ENCODE data around the gene ANKRD53.

The ANKRD53 gene

GRCh38 chr2:70994009-70994698 is 15.7 kb downstream of the ANKRD53 start:
- TF ChIP-seq EGR1 (IDR thresholded peaks at IDR 0.05) (peak; percentile 76), ZBTB7A (IDR thresholded peaks at IDR 0.05; ENCODE audit: low read depth) (no peak)

GRCh38 chr2:70994699-70995425 is 16.4 kb downstream of the ANKRD53 start, which contains the start of gene TEX261:
TSS of gene TEX261 (minus strand) at chr2:70994873. CDS start at chr2:70994757, 116 bp downstream.
- peak; percentile 29; the same call in 1 of the 2 replicates for TF ChIP-seq TAF1 (IDR thresholded peaks at IDR 0.05; ENCODE audit: low read depth)
- TF ChIP-seq CREB1 (IDR thresholded peaks at IDR 0.05; ENCODE audit: low read depth), result no peak
- no peak for TF ChIP-seq EP300 (IDR thresholded peaks at IDR 0.05; ENCODE audit: borderline replicate concordance)
- TF ChIP-seq EGR1 (IDR thresholded peaks at IDR 0.05), result no peak
- TF ChIP-seq, protein P1, sequence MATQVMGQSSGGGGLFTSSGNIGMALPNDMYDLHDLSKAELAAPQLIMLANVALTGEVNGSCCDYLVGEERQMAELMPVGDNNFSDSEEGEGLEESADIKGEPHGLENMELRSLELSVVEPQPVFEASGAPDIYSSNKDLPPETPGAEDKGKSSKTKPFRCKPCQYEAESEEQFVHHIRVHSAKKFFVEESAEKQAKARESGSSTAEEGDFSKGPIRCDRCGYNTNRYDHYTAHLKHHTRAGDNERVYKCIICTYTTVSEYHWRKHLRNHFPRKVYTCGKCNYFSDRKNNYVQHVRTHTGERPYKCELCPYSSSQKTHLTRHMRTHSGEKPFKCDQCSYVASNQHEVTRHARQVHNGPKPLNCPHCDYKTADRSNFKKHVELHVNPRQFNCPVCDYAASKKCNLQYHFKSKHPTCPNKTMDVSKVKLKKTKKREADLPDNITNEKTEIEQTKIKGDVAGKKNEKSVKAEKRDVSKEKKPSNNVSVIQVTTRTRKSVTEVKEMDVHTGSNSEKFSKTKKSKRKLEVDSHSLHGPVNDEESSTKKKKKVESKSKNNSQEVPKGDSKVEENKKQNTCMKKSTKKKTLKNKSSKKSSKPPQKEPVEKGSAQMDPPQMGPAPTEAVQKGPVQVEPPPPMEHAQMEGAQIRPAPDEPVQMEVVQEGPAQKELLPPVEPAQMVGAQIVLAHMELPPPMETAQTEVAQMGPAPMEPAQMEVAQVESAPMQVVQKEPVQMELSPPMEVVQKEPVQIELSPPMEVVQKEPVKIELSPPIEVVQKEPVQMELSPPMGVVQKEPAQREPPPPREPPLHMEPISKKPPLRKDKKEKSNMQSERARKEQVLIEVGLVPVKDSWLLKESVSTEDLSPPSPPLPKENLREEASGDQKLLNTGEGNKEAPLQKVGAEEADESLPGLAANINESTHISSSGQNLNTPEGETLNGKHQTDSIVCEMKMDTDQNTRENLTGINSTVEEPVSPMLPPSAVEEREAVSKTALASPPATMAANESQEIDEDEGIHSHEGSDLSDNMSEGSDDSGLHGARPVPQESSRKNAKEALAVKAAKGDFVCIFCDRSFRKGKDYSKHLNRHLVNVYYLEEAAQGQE (IDR thresholded peaks at IDR 0.05; ENCODE audit: low read depth), result no peak
- no peak for TF ChIP-seq FOXM1 (IDR thresholded peaks at IDR 0.05; ENCODE audit: borderline replicate concordance, low read depth)
- no peak; the same call in 1 of the 2 replicates for TF ChIP-seq TEAD4 (IDR thresholded peaks at IDR 0.05)
- peak; percentile 21; the same call in 1 of the 2 replicates for TF ChIP-seq TCF12 (IDR thresholded peaks at IDR 0.05; ENCODE audit: low read depth)
- no peak for TF ChIP-seq RAD21 (IDR thresholded peaks at IDR 0.05; ENCODE audit: low read depth)
- TF ChIP-seq ZBTB7A (IDR thresholded peaks at IDR 0.05; ENCODE audit: low read depth), result no peak; the same call in 1 of the 2 replicates
- no peak for TF ChIP-seq USF1 (IDR thresholded peaks at IDR 0.05)
- 0 out of 2 replicates have a peak, but pooled peaks have one; percentile 30 for TF ChIP-seq YY1 (IDR thresholded peaks at IDR 0.05; ENCODE audit: low read depth)
- TF ChIP-seq, protein P2, sequence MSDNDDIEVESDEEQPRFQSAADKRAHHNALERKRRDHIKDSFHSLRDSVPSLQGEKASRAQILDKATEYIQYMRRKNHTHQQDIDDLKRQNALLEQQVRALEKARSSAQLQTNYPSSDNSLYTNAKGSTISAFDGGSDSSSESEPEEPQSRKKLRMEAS (IDR thresholded peaks at IDR 0.05), result 0 out of 2 replicates have a peak, but pooled peaks have one; percentile 26
- TF ChIP-seq NFIC (IDR thresholded peaks at IDR 0.05), result no peak
- TF ChIP-seq CEBPB (IDR thresholded peaks at IDR 0.05), result no peak

- no peak for TF ChIP-seq CREB1 (IDR thresholded peaks at IDR 0.05; ENCODE audit: low read depth)
- no peak for TF ChIP-seq FOXM1 (IDR thresholded peaks at IDR 0.05; ENCODE audit: borderline replicate concordance, low read depth)
- TF ChIP-seq, protein P2 (IDR thresholded peaks at IDR 0.05), result no peak
- TF ChIP-seq EGR1 (IDR thresholded peaks at IDR 0.05), result no peak
- no peak for TF ChIP-seq CEBPB (IDR thresholded peaks at IDR 0.05)
- TF ChIP-seq TAF1 (IDR thresholded peaks at IDR 0.05; ENCODE audit: low read depth), result no peak
- TF ChIP-seq, protein P1 (IDR thresholded peaks at IDR 0.05; ENCODE audit: low read depth), result no peak
- TF ChIP-seq EP300 (IDR thresholded peaks at IDR 0.05; ENCODE audit: borderline replicate concordance), result no peak
- no peak for TF ChIP-seq RAD21 (IDR thresholded peaks at IDR 0.05; ENCODE audit: low read depth)
- TF ChIP-seq USF1 (IDR thresholded peaks at IDR 0.05), result no peak
- no peak; the same call in 1 of the 2 replicates for TF ChIP-seq ZBTB7A (IDR thresholded peaks at IDR 0.05; ENCODE audit: low read depth)
- no peak for TF ChIP-seq NFIC (IDR thresholded peaks at IDR 0.05)
- no peak for TF ChIP-seq TCF12 (IDR thresholded peaks at IDR 0.05; ENCODE audit: low read depth)
- TF ChIP-seq TEAD4 (IDR thresholded peaks at IDR 0.05), result no peak
- no peak for TF ChIP-seq YY1 (IDR thresholded peaks at IDR 0.05; ENCODE audit: low read depth)
Observed at GRCh38 chr2:70995426-70995729, 16.9 kb downstream of the ANKRD53 start.

- TF ChIP-seq CEBPB (IDR thresholded peaks at IDR 0.05) (no peak), FOXM1 (IDR thresholded peaks at IDR 0.05; ENCODE audit: borderline replicate concordance, low read depth) (no peak), TEAD4 (IDR thresholded peaks at IDR 0.05) (no peak)
- TF ChIP-seq, protein P2 (IDR thresholded peaks at IDR 0.05), result no peak
- TF ChIP-seq, protein P1 (IDR thresholded peaks at IDR 0.05; ENCODE audit: low read depth), result no peak
Observed at GRCh38 chr2:70999362-70999761, 20.9 kb downstream of the ANKRD53 start.

Data from Ishikawa (cell line).